Stimulated activated effector memory CD8-positive, alpha-beta T cell treated with anti-CD3 and anti-CD28 coated beads, Interleukin-12 subunit alpha, Interleukin-12 subunit beta, amount 100 ng/mL, for 72 hours (primary cell): Measurements from ENCODE around the gene CTBP2.
"Not testable (repeated sequence)": the region's sequence is repeated elsewhere in the genome, so short reads cannot be mapped to it uniquely, and the experiment has no call there.

Experiments
- ATAC-seq: fragments of 150-1000 bp; cut with Tn5 transposase; 2 replicates; pipeline ENCODE4 v1.10.0; 2021
- DNase-seq, 2 donors: peaks; one replicate each; pipeline ENCODE4 v3.0.0; 2021 to 2022; ENCODE audit warnings: low spot score in 2 of 2
- H3K27ac Mint-ChIP-seq: one replicate; pipeline ENCODE4 v1.8.0; 2022; ENCODE audit warnings: mild to moderate bottlenecking, mixed read lengths
- H3K36me3 Mint-ChIP-seq: one replicate; pipeline ENCODE4 v1.8.0; 2022; ENCODE audit warnings: mild to moderate bottlenecking, mixed read lengths
- H3K4me1 Mint-ChIP-seq: one replicate; pipeline ENCODE4 v1.8.0; 2022; ENCODE audit warnings: mixed read lengths
- H3K4me3 Mint-ChIP-seq: one replicate; pipeline ENCODE4 v1.8.0; 2022; ENCODE audit warnings: mild to moderate bottlenecking, mixed read lengths
- H3K9me3 Mint-ChIP-seq: one replicate; pipeline ENCODE4 v1.8.0; 2022; ENCODE audit warnings: mixed read lengths

Gene CTBP2

DNA sequence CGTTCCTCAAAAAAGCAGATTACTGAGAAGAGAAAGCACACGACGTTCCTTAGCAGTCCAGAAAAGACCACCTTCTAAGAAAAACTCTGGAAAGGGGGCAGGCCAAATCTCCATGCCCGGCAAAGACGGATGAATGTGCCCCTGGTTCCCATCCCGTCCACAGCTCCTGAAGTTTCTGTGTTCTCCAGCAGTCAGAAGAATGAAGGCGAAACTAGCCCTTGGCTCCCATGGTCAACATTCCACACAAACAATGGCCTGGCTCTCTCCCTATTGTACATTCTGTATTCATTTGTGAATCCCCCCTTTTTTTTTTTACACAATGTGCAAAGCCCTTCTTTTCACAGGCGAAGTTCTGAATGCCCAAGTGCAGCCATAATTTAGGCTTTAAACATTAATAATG lies 5.3 kb downstream of the CTBP2 start:
- H3K27ac Mint-ChIP-seq, result no peak overlapping the region

GRCh38 chr10:125154529-125154928 lies 5.8 kb downstream of the CTBP2 start:
- no peak overlapping the region for H3K27ac Mint-ChIP-seq
- DNase-seq, result no peak
- H3K4me1 Mint-ChIP-seq, result no peaks in the 10 kb centered on the region

More for the DNA sequence above, 5.3 kb downstream of the CTBP2 start:
- no peaks in the 10 kb centered on the region for H3K9me3 Mint-ChIP-seq
- no peaks in the 10 kb centered on the region for H3K4me1 Mint-ChIP-seq
- ATAC-seq, result no peak
- H3K4me3 Mint-ChIP-seq, result no peak overlapping the region
- no peaks in the 10 kb centered on the region for H3K36me3 Mint-ChIP-seq
- DNase-seq, result no peak

DNA sequence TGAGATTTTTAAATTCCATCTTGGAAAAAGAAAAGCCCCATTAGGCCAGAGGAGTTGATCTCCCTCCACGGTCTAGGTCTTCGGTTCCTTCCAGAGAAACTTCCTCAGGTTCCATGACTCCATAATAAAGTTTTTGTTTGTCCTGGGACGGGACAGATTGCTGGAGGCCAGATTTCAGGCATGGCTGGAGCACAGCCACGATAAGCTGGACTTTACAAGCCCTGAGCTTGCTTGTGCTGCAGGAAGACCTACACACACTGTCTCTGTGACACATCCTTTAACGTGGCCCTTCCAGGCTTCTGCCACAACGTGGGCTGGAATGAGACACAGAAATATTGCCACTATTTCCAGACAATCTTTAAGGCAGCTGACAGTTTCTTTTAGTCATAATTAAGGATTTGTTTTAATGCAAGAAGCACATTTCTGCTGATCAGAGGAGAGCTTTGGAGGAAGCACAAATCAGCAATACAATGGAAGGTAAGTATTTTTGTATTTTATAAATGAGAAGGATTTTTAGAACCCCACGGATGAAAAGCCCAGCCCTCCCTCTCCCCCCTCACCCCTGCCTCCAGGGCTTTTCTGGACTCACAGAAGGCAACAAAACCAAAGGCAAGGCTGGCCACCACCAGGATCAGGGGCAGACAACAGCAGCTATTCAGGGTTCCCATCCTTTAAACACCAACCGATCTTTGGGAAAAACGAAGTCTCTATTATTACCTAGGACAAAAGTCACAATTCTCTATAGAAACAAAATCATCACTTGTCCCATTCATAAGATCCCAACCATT lies 6.5 kb downstream of the CTBP2 start:
- H3K36me3 Mint-ChIP-seq, result no peaks in the 10 kb centered on the region
- H3K4me1 Mint-ChIP-seq, result no peaks in the 10 kb centered on the region
- ATAC-seq (no peak), DNase-seq (no peak)
- no peak overlapping the region for H3K27ac Mint-ChIP-seq
- H3K9me3 Mint-ChIP-seq, result no peaks in the 10 kb centered on the region
- H3K4me3 Mint-ChIP-seq, result no peak overlapping the region

More at GRCh38 chr10:125154529-125154928, 5.8 kb downstream of the CTBP2 start:
- Mint-ChIP-seq H3K9me3 (no peaks in the 10 kb centered on the region), H3K4me3 (no peak overlapping the region), H3K36me3 (no peaks in the 10 kb centered on the region)
- ATAC-seq, result no peak

GRCh38 chr10:125152450-125153368 lies 7.7 kb downstream of the CTBP2 start:
- H3K4me3 Mint-ChIP-seq, result no peak overlapping the region
- H3K36me3 Mint-ChIP-seq, result no peaks in the 10 kb centered on the region
- no peak overlapping the region for H3K27ac Mint-ChIP-seq
- no peaks in the 10 kb centered on the region for H3K4me1 Mint-ChIP-seq
- no peaks in the 10 kb centered on the region for H3K9me3 Mint-ChIP-seq
- ATAC-seq (no peak), DNase-seq (no peak)

DNA sequence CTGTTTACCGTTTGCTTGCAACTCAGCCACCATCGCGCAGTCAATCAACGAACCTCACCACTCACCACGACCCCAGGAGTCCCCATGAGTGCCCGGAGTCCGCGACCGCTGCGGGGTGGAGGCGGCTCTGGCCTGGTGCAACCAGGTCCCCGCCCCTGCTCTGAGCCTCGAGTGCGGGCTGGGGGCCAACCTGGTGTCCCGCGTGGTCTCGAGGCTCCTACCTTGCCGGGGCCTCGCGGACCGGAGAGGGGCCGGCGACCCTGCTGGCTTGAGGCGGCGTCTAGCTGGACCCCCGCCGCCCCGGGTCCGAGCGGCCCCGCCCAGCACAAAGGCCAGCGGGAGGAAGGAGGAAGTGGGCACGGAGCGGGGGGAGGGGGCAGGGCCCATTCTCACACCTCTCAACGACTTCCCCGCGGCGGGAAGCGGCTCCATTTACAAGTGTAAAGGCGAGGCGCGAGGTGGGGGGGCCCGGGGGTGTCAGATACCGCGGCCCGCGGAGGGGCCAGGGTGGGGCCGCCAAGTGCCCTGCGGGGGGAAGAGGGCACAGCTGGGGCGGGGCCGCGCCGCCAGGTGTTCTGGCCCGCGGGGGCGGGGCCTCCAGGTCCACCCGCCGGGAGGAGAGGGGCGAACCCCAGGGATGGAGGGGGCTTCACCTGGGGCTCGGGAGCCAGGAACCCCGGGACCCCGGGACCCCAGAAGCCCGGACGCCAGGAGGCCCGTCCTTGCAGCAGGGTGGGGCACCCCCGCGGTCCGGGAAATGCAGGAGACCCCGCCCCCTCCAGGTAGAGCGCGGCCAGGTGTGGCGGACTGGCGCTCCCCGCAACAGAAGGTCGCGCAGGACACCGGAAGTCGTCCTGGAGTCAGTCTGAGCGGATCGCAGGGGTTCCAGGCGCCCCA lies 8.6 kb downstream of the CTBP2 start:
- DNase-seq (no peak), ATAC-seq (no peak)
- no peaks in the 10 kb centered on the region for H3K36me3 Mint-ChIP-seq
- H3K27ac Mint-ChIP-seq, result no peak overlapping the region
- H3K4me3 Mint-ChIP-seq, result no peak overlapping the region
- H3K4me1 Mint-ChIP-seq, result no peaks in the 10 kb centered on the region
- H3K9me3 Mint-ChIP-seq, result no peaks in the 10 kb centered on the region

DNA sequence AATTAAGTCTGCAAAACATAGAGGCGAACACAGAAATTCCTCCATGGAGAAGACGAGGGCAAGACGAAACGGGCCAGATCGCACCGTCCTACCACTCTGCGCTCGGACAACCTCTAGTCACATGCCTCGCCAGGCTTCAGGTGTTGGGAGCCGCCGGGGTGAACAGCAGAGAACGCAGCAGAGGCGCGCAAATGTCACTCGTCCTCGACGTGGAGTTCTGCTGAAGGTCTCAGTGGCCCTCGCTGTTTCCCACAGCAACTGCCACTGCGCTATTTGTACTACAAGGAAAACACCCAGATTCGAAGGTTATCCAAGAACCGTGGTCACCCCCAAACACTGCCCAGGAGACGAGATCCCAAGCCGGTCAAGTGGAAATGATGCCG lies 9.2 kb downstream of the CTBP2 start:
- Mint-ChIP-seq H3K27ac (no peak overlapping the region), H3K9me3 (no peaks in the 10 kb centered on the region), H3K4me3 (no peak overlapping the region), H3K4me1 (no peaks in the 10 kb centered on the region), H3K36me3 (no peaks in the 10 kb centered on the region)
- ATAC-seq (no peak), DNase-seq (no peak)

GRCh38 chr10:125150376-125151083 lies 9.8 kb downstream of the CTBP2 start:
- H3K36me3 Mint-ChIP-seq, H3K9me3 Mint-ChIP-seq, H3K27ac Mint-ChIP-seq, ATAC-seq, H3K4me1 Mint-ChIP-seq, H3K4me3 Mint-ChIP-seq, DNase-seq: not testable (repeated sequence)

GRCh38 chr10:125149680-125150047 lies 10.7 kb downstream of the CTBP2 start:
- no peaks in the 10 kb centered on the region for H3K4me1 Mint-ChIP-seq
- ATAC-seq (no peak), DNase-seq (no peak)

DNA sequence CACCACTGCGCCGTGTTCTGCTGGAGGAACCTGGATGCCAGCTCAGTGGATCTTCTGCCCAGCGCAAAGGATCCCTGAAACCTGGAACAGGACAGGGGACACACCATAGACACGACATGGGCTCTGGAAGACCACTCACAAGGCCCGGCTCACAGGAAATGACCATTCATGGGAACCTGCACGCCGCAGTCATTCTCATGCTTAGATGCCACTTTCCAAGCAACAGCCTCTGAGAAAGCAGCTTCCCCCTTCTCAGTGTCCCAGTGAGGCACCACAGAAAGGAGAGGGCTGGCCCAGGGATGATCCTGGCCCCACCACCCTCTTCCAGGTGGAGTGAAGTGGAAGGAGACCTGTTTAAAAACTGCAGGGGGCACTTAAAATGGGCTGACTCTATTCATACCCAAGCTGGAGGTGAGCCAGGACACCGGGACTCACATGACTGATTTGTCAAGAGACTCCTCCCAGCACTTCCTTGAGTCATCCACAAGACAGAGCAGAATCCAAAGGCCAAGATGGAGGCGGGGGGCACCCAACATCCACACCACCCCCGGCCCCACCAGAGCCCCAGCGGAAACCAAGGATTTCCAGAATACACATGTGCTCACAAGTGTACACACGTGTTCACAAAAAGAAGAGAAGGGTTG lies 11.2 kb downstream of the CTBP2 start:
- ATAC-seq (no peak), DNase-seq (no peak)
- Mint-ChIP-seq H3K27ac (no peak overlapping the region), H3K36me3 (no peaks in the 10 kb centered on the region), H3K4me3 (no peak overlapping the region), H3K9me3 (no peaks in the 10 kb centered on the region), H3K4me1 (no peaks in the 10 kb centered on the region)

More at GRCh38 chr10:125149680-125150047, 10.7 kb downstream of the CTBP2 start:
- Mint-ChIP-seq H3K4me3 (no peak overlapping the region), H3K27ac (no peak overlapping the region), H3K9me3 (no peaks in the 10 kb centered on the region), H3K36me3 (no peaks in the 10 kb centered on the region)

- DNase-seq, result no peak
- Mint-ChIP-seq H3K4me3 (no peak overlapping the region), H3K36me3 (no peaks in the 10 kb centered on the region), H3K9me3 (no peaks in the 10 kb centered on the region), H3K4me1 (no peaks in the 10 kb centered on the region), H3K27ac (no peak overlapping the region)
- no peak for ATAC-seq
Measured at GRCh38 chr10:125148528-125148927, 11.8 kb downstream of the CTBP2 start.

GRCh38 chr10:125147971-125148439 lies 12.4 kb downstream of the CTBP2 start:
- H3K36me3 Mint-ChIP-seq, result no peaks in the 10 kb centered on the region
- no peak for DNase-seq
- no peaks in the 10 kb centered on the region for H3K9me3 Mint-ChIP-seq
- no peak overlapping the region for H3K4me3 Mint-ChIP-seq
- no peak overlapping the region for H3K27ac Mint-ChIP-seq
- no peak for ATAC-seq
- no peaks in the 10 kb centered on the region for H3K4me1 Mint-ChIP-seq

GRCh38 chr10:125146791-125147579 lies 13.4 kb downstream of the CTBP2 start:
- peak; percentile 38 for ATAC-seq
- H3K4me3 Mint-ChIP-seq, result no peak overlapping the region
- no peak for DNase-seq
- H3K4me1 Mint-ChIP-seq, result no peaks in the 10 kb centered on the region
- H3K36me3 Mint-ChIP-seq, result no peaks in the 10 kb centered on the region
- no peaks in the 10 kb centered on the region for H3K9me3 Mint-ChIP-seq
- H3K27ac Mint-ChIP-seq, result no peak overlapping the region

GRCh38 chr10:125145636-125146035 lies 14.7 kb downstream of the CTBP2 start:
- Mint-ChIP-seq H3K4me3 (no peak overlapping the region), H3K36me3 (no peaks in the 10 kb centered on the region), H3K9me3 (no peaks in the 10 kb centered on the region), H3K27ac (no peak overlapping the region), H3K4me1 (no peaks in the 10 kb centered on the region)
- ATAC-seq, result no peak
- no peak for DNase-seq
